HG02610 (cell line): ENCODE measurements around the gene GJA8.
"Not testable (repeated sequence)": the region's sequence is repeated elsewhere in the genome, so short reads cannot be mapped to it uniquely, and the experiment has no call there.

Experiments
- ATAC-seq: cut with Tn5 transposase; IDR thresholded peaks from one replicate; pipeline ENCODE4 v1.9.1; 2021; ENCODE audit warnings: mild to moderate bottlenecking, moderate library complexity; ENCODE audit not compliant: unreplicated experiment

Gene GJA8

DNA sequence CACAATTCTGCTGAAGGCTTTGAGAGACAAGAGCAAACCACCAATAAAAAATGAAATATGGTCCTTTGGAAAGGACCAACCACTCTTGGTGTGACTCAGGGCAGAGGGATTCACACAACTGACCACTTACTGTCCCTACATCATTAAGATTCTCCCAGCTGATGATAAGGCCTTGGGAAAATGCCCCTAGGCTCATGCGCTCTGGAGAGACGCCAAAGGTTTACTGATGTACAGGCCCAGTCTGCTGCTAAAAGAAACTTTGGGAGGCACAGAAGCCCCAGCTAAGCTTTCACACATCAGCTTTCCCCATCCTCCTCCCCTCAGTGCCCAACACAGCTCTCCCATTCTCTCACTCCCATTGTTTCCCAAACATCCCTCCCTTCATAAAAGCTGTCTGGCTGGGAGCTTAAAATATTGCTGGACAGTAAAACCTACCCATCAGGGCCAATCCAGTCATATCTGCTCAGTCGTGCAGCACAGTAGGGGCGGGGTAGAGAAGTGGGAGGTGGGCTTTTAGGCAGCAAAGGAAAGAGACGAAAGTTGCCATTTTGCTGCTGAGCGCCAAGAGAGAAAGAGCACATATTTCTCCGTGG, at the start of gene GJA8:
GJA8 (plus strand) TSS at position 543 of the 593 bp plus-strand sequence. CDS start 5,161 bp downstream, outside the sequence.
- ATAC-seq: no peak

DNA sequence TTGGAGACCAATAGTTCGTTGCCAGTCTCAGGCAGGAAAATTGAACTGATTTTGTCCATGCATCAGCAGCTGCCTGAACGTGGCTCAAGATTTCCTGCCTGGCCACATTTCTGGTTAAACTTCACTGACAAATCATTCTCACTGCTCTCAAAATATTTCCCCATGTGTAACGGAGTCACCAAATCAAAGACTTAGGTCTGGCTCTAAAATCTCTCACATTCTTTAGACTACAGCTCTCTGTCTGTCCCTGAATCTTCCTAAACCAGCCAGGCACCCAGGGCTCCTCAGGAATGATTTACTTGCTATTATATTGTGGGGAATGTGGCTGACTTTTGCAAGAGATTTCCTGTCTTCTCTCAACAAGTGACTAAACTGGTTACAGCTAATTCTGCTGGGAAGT, 49.2 kb upstream of the GJA8 start:
- ATAC-seq: no peak

DNA sequence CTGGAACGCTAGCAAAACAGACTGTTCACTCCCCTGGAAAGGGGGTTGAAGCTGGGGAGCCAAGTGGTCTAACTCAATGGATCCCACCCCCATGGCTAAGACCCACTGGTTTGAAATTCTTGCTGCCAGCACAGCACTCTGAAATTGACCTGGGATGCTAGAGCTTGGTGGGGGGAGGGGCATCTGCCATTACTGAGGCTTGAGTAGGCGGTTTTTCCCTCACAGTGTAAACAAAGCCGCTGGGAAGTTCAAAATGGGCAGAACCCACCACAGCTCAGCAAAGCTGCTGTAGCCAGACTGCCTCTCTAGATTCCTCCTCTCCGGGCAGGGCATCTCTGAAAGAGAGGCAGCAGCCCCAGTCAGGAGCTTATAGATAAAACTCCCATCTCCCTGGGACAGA, 47.6 kb upstream of the GJA8 start:
- ATAC-seq: not testable (repeated sequence)

DNA sequence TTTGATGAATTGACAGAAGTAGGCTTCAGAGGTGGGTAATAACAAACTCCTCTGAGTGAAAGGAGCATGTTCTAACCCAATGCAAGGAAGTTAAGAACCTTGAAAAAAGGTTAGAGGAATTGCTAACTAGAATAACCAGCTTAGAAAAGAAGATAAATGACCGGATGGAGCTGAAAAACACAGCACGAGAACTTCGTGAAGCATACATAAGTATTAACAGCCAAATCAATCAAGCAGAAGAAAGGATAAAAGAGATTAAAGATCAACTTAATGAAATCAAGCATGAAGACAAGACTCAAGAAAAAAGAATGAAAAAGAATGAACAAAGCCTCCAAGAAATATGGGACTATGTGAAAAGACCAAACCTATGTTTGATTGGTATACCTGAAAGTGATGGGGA, 46.6 kb upstream of the GJA8 start:
- ATAC-seq: not testable (repeated sequence)

DNA sequence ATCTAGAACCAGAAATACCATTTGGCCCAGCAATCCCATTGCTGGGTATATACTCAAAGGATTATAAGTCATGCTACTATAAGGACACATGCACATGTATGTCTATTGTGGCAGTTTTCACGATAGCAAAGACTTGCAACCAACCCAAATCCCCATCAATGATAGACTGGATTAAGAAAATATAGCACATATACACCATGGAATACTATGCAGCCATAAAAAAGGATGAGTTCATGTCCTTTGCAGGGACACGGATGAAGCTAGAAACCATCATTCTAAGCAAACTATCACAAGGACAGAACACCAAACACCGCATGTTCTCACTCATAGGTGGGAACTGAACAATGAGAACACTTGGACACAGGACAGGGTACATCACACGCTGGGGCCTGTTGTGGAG, 35.4 kb upstream of the GJA8 start:
- not testable (repeated sequence) for ATAC-seq

DNA sequence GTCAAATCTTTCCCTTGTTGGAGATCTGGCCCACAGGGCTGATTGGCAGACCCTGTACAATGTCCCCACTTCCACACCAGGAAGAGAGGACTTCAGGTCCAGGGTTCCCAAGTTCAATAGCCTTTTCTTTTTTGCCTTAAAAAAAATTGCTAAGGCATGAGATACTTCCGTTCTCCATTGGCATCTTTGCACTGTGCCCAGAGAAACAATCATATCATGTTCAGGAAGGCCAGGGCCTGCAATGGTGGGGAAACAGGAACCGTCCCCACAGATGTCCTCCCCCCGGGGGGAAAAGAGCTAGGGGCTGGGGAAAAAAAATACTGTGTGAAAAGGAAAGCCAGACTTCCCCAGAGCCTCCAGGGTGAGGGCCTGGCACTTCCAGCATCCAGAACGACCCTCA, 24.6 kb upstream of the GJA8 start:
- no peak for ATAC-seq

DNA sequence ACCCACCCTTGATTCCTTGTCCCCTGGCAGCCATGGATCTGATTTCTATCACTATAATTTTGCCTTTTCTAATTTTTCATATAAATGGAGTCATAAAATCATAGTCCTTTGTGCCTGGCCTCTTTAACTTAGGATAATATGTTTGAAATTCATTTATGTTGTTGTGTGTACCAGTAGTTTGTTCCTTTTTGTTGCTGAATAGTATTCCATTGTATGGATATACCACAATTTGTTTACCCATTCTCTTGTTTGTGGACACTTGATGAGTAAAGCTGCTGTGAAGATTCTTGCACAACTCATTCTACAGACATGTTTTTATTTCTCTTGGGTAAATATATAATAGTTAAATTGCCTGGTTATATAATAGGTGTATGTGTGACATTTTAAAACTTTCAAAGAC, 22.7 kb upstream of the GJA8 start:
- ATAC-seq: no peak

DNA sequence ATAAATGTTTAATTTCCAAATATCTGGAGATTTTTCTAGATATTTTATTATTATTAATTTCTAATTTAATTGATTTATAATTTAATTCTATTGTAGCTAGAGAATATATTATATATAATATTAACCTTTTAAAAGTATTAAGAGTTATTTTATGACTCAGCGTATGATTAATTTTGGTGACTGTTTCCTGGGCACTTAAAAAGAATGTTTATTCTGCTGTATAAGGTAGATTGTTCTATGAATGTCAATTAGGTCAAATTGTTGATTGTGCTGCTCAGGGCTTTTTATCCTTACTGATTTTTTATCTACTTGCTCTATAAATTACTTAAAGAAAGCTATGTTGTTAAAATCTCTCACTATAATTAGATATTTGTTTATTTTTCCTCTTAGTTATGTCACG, 20.1 kb upstream of the GJA8 start:
- no peak for ATAC-seq

DNA sequence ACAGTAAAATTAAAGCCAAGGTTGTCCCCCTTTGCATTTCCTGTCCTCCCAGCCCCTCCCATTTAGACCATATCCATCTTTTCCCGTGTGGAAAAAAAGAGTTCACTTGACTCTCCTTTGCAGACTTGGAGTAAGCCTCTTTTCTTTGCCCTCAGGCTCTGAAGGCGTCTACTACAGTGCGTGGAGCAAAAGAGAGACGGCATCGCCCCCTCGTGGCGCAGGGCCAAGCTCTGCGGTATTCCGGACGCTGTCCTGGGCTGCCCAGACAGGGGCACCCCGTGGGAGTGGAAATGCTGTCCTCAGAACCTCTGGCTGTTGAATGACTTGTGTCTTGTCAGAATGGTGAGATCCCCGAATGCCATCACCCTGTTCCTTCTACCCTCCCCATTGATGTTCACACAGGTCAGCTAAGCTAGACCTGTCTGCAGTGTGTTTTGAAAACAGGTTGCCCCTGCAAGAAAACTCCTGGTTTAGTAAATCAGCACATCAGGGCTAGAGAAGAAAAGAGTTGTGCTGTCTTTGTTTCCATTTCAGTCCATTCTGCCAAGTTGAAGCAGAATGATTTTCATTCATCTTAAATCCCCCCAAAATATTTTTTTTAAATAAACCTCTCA, 12.3 kb upstream of the GJA8 start:
- ATAC-seq: peak; percentile 45

DNA sequence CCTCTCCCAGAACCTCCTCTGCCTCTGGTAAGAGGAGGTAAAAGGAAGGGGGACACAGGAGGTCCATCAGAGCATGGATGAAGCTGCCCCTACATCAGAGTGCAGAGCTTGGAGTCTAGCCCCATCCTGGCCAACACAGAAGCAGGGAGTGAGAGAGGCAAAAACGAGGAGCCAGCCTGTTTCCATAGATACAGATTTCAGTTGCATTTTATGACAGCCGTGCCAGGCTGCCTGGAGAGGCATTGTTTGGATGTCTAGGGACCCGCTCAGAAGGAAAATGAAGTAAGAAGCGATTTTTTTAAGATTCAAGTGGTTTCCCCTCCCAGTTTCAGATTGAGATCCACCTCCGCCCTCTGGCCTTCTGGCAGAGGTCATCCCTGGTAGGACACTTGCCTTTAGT, 11.5 kb upstream of the GJA8 start:
- ATAC-seq: no peak

DNA sequence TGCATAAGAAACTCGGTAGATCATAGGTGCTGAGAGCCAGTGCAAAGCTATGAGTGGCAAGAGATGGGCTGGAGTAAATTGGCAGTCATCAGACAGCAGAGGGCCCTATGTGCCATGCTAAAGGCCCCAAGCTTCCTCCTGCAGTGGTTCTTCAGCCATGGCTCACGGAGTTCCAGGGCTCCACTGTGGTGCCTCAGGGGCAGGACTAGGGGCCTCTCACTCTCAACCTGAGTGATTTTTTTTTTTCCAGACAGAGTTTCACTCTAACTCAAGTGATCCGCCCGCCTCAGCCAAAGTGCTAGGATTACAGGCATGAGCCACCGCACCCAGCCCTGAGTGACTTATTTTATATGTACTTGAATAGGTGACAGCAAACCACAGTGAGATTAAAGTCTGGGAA, 10.4 kb upstream of the GJA8 start:
- no peak for ATAC-seq

DNA sequence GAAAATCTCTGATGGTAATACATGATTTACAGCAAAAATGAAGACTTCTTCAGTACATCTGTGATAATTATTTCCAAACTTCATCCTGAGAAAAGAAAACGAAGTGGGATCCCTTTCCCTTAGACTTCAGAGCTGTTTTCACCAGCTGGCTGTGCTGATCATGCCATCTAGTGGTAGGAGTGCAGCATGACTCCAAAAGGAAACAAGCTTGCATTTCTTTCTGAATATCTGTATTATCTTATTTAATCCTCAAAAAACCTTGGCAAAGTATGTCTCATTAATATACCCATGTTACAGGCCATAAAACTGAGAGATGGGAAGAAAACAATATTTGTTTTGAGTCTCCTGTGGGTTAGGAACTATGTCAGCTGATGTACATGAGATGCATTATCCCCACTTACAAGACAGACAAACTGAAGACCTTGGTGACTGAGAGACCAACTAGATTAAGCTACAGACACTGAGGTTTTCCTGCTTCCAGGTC, 9.8 kb upstream of the GJA8 start:
- no peak for ATAC-seq

DNA sequence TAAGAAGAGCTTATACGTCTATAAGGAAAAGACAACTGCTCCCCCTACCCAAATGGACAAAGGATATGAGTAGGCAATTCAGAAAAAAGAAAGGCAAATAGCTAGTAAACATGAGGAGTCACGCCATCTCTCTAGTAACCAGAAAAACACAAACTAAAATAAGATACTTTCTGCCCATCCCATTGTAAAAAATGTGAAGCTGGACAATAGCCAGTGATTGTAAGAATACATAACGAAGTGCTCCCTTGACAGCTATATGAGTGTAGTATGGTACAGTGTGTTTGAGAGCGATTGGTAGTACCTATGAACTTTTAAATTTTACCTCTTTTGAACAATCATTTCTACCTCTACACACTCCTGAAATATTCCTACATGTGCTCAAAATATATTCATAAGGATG, 7.5 kb upstream of the GJA8 start:
- ATAC-seq: no peak

DNA sequence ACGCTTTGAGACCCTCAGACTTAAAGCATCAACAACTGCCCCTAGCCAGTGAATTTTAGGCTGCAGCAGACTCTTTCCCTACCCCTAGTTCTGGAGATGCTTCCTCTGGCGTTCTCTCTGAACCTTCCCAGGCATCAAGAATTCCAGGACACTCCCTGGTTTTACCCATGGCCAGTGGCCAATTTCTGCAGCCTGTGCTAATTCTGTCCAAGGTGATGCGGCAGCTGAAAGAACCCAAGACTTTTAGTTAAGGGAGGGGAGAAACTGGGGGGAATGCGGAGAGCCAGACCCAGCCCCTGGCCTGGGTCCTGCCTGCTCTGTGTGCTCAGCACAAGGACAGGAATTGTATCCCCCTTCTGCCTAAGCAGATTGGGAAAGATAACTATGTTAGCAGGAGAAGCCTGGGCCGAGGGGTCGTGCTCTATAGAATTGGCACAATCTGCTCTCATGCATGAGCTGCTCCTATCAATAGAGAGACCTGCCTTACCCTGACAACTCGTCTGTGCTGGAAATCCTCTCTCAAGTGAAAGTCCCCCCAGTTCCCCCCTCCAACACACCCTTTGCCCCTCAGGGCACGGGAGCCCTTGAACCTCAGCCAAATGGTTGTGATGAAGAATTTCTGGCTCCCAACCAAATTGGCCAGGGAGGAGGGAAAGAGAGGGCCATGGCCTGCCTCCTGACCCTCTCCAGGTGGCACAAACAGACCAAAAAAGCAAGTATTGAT, 5.4 kb upstream of the GJA8 start:
- no peak for ATAC-seq

DNA sequence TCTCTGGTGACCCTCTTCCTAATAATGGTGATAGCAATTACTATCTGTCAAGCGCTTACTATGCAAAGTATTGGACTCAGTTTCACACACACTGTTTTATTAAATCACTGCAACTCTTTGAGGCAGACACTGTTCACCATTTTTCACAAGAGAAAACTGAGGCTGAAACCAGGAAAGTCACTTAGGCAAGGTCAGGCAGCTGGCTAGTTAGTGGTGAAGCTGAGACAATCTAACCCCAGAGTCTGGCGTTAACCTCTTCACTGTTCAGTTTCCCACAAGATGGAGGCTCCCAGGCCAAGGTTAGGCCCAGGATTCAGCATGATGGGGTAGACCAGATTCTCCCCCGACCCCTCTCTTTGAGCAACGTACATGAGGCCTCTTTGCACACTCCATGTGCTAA, 4.8 kb upstream of the GJA8 start:
- no peak for ATAC-seq

DNA sequence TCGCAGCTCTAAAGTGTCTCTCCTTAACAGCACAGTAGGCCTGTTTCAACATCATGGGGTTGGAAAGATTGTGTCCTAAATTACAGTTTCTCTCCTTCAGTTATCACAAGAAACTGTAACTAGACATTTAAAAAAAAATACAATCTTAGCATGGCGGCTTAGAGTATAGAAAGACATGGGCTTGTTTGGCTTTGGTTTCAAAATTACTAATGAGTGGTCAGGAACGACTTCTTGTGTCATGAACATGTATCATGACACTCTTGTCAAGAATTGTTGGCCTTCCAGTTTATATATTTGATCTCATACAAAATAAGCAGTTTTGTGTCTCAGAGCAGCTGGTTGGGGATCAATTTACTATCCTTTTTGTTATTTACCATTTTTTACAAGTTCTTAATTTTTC, 2.1 kb downstream of the GJA8 start:
- ATAC-seq: no peak

DNA sequence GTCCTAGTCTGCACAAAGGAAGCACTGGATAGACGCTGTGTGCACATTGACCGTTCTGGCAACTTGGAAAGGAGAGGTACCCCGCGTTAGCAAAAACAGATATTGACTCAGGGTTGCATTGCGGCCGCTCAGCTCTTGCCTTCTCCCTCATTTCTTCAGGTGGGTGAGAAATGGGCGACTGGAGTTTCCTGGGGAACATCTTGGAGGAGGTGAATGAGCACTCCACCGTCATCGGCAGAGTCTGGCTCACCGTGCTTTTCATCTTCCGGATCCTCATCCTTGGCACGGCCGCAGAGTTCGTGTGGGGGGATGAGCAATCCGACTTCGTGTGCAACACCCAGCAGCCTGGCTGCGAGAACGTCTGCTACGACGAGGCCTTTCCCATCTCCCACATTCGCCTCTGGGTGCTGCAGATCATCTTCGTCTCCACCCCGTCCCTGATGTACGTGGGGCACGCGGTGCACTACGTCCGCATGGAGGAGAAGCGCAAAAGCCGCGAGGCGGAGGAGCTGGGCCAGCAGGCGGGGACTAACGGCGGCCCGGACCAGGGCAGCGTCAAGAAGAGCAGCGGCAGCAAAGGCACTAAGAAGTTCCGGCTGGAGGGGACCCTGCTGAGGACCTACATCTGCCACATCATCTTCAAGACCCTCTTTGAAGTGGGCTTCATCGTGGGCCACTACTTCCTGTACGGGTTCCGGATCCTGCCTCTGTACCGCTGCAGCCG, 5.4 kb downstream of the GJA8 start:
- ATAC-seq: no peak

DNA sequence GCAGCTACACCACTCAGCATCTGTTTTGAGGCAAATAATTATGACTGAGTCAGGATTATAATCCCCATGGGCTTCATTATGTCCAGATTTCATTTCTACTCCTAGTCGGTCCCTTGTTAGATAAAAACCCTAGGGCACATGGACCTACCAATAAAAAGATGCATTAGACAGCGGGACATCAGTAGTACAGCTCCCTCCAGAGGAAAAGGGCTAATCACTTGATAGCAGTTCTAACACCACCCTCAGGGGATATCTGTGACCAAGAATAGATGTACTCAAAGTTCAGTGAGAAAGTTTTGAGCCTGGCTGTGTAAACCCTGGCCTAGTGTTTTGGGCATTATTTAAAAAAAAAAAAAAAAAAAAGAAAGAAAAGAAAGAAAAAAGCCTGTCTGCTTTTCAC, 10.0 kb downstream of the GJA8 start:
- no peak for ATAC-seq

DNA sequence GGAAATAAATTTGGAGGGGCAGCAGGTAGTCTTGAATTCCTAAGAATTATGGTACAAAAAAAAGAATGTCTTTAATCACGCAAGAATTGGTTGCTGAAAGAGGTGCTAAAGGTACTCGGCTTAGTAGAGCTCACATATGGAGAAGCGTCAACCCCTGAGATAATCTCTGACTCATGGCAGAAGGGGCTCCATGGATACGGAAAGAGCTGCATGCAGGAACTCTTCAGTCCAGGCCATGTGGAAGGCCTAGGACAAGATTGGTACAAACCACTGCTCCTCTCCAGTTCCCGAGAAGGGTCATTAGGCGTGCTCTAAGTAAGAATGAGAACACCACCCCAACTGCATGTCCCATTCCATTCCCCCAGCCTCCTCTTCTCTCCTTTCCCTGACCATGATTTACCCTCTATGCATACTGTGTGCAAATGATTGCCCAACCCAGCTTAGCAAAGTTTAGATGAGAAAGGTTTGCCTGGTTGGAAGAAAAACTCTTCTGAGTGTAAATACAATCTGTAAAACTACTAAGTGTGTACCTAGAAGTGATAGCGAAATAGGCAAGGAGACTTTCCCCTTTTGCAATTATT, 10.9 kb downstream of the GJA8 start:
- ATAC-seq: no peak

DNA sequence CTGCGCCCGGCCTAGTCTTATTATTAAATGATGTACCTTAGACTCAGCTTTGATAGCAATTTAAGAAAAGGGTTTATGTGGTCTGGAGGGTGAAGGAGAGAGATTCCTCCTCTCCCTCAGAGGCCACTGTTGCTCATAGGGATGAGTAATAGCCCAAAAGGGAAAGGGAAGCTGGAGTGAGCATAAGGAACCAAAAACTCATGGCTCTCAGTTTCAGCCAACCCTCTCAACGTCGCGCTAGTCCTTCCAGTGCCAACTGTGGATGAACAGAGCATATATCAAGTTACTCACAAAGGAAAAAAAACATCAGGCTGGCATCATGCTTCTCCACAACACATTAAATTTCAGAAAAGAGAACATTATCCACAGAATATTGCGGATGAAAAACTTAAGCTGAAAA, 17.3 kb downstream of the GJA8 start:
- no peak for ATAC-seq

DNA sequence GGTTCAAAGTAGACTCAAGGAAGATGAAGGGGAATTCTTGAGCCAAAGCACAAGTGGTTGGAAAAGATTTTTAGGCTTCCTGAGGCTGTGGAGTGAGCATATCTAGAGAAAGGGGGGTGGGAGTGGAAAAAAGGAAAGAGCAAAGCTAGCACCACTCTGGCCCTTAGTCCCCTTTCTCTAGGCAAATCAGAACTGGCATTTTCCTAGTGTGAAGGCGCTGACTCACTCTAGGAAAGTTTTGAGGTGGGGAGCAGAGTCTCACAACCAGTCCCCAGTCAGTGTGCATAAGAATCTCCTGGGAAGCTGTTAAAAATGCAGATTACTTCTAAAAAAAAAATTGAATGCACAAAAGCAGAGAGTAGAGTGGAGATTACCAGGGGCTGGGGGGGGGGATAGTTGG, 22.2 kb downstream of the GJA8 start:
- no peak for ATAC-seq
